ENCODE data around the gene CLIP2. TPM values are rescaled to one million over a fixed set of nuclear protein-coding genes. Genes with fewer than 3 reads are reported as not detected.
A peak's percentile ranks its signal among the peaks of the same experiment; 100 is the strongest.
"Not testable (repeated sequence)": the region's sequence is repeated elsewhere in the genome, so short reads cannot be mapped to it uniquely, and the experiment has no call there.

Gene CLIP2
- total RNA-seq, 1 experiment from 2014 or later, result 39.9 TPM

- Histone ChIP-seq H3K27ac (ENCODE audit: low read length) (no peak overlapping the region), H3K27me3 (ENCODE audit: control insufficient read depth, insufficient read depth, low read length) (no peaks in the 10 kb centered on the region), H3K9me3 (ENCODE audit: control insufficient read depth, insufficient read depth, low read depth, low read length) (no peaks in the 10 kb centered on the region), H3K4me1 (ENCODE audit: control insufficient read depth, insufficient read depth, low read length) (no peaks in the 10 kb centered on the region), H3K4me3 (ENCODE audit: low read depth in 2 of 2, low read length in 2 of 2) (no peak overlapping the region), H3K36me3 (ENCODE audit: control insufficient read depth, insufficient read depth, low read length) (no peaks in the 10 kb centered on the region)
- ChIA-PET POLR2A (no interaction called here), CTCF (no interaction called here)
- in situ Hi-C loops (cut with HindIII; ENCODE audit: low pct_unique_long_range_greater_than_20kb, low sequenced_read_pairs) (no loop called here), intact Hi-C loops (cut with micrococcal nuclease; ENCODE audit: unreplicated experiment) (no loop called here)
- TF ChIP-seq TCF7L2 (IDR thresholded peaks at IDR 0.05; ENCODE audit: low read depth, low read length), result no peak
- TF ChIP-seq POLR2AphosphoS5 (IDR thresholded peaks at IDR 0.05; ENCODE audit: low read depth, low read length), result no peak
- no peak for TF ChIP-seq SIN3A (IDR thresholded peaks at IDR 0.05; ENCODE audit: borderline replicate concordance, insufficient read depth, low read depth, low read length)
- no peak for TF ChIP-seq REST (IDR thresholded peaks at IDR 0.05; ENCODE audit: insufficient read depth in 1 of 2, low read depth in 2 of 2, low read length in 1 of 2)
- TF ChIP-seq CTCF (IDR thresholded peaks at IDR 0.05), result no peak
- BruUV-seq (replicated peaks), result no TSS peak
- DNase-seq (ENCODE audit: low read depth, low spot score), result no peak
- no peak for ATAC-seq
Measured at GRCh38 chr7:74248156-74248555, 41.1 kb upstream of the CLIP2 start.

GRCh38 chr7:74249058-74249457, 40.1 kb upstream of the CLIP2 start:
- H3K27ac ChIP-seq (ENCODE audit: low read length); DNase-seq (ENCODE audit: low read depth, low spot score); H3K4me1 ChIP-seq (ENCODE audit: control insufficient read depth, insufficient read depth, low read length); H3K36me3 ChIP-seq (ENCODE audit: control insufficient read depth, insufficient read depth, low read length); H3K9me3 ChIP-seq (ENCODE audit: control insufficient read depth, insufficient read depth, low read depth, low read length); H3K27me3 ChIP-seq (ENCODE audit: control insufficient read depth, insufficient read depth, low read length); POLR2A ChIA-PET; H3K4me3 ChIP-seq (ENCODE audit: low read depth in 2 of 2, low read length in 2 of 2); ATAC-seq; intact Hi-C loops (cut with micrococcal nuclease; ENCODE audit: unreplicated experiment); BruUV-seq (replicated peaks); in situ Hi-C loops (cut with HindIII; ENCODE audit: low pct_unique_long_range_greater_than_20kb, low sequenced_read_pairs); CTCF ChIA-PET: not testable (repeated sequence)

GRCh38 chr7:74252893-74253292, 36.3 kb upstream of the CLIP2 start:
- in situ Hi-C loops (cut with HindIII; ENCODE audit: low pct_unique_long_range_greater_than_20kb, low sequenced_read_pairs), result no loop called here
- ChIA-PET CTCF (no interaction called here), POLR2A (interaction anchor here (0.6 to 0.7 kb wide), 2 partner anchors 10 to 266 kb away, joined by 6 to 10 read pairs; no protein-coding TSS in a partner anchor)
- DNase-seq (ENCODE audit: low read depth, low spot score), result no peak
- Histone ChIP-seq H3K27me3 (ENCODE audit: control insufficient read depth, insufficient read depth, low read length) (no peaks in the 10 kb centered on the region), H3K4me1 (ENCODE audit: control insufficient read depth, insufficient read depth, low read length) (peaks cover 15% of the 10 kb centered on the region), H3K27ac (ENCODE audit: low read length) (no peak overlapping the region), H3K4me3 (ENCODE audit: low read depth in 2 of 2, low read length in 2 of 2) (peak overlapping the region; percentile 74 to 88), H3K36me3 (ENCODE audit: control insufficient read depth, insufficient read depth, low read length) (no peaks in the 10 kb centered on the region; the same call in 1 of the 2 replicates), H3K9me3 (ENCODE audit: control insufficient read depth, insufficient read depth, low read depth, low read length) (no peaks in the 10 kb centered on the region)
- no peak for ATAC-seq
- no TSS peak for BruUV-seq (replicated peaks)
- TF ChIP-seq SIN3A (IDR thresholded peaks at IDR 0.05; ENCODE audit: borderline replicate concordance, insufficient read depth, low read depth, low read length) (no peak), CTCF (IDR thresholded peaks at IDR 0.05) (no peak), REST (IDR thresholded peaks at IDR 0.05; ENCODE audit: insufficient read depth in 1 of 2, low read depth in 2 of 2, low read length in 1 of 2) (no peak), POLR2AphosphoS5 (IDR thresholded peaks at IDR 0.05; ENCODE audit: low read depth, low read length) (no peak), TCF7L2 (IDR thresholded peaks at IDR 0.05; ENCODE audit: low read depth, low read length) (no peak)
- intact Hi-C loops (cut with micrococcal nuclease; ENCODE audit: unreplicated experiment), result no loop called here

Measured in Panc1 (cell line).